Islet of Langerhans (tissue), 1 donor: Measurements from ENCODE around the gene LBHD2.
"Not testable (repeated sequence)": the region's sequence is repeated elsewhere in the genome, so short reads cannot be mapped to it uniquely, and the experiment has no call there.

ENCODE experiments used
- FAIRE-seq: peaks from one replicate; lab custom pipeline; 2011; peaks lifted over from hg19 to GRCh38; lab: Jason Lieb, UNC

The LBHD2 gene

DNA sequence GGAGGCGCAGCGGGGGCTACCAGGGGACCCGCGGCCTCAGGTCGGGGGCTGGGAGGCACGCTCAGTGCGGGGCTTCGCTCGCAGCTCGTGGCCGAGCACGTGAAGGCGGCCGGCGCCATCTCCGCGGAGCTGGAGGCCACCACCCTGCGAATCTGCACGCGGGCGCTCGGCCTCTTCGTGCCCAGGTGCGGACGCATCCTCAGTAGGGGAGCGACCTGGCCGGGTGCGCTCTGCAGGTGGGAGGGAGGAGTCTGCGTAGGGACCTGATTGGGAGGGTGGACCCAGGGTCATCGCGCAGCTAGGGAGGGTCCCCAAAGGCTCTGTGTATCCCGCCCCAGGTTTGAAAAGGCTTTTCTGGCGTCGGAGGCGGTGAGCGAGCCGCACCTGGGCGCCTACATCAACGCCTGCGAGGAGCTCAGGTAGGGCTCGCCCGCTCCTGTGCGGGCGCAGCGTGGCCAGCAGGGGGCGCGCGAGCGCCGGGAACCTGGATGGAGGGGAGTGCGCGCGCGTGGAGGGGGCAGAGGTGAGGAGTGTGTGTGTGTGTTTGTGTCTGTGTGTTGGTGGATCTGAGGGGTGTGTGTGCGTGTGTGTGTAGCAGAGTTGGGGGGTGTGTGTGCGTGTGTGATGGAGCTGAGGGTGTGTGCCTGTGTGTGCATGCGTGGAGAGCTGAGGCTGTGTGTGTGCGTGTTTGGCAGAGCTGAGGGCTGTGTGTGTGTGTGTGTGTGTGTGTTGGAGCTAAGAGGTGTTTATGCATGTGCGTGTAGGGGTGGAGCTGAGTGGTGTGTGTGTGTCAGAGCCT lies 20.8 kb downstream of the LBHD2 start:
- no peak for FAIRE-seq

DNA sequence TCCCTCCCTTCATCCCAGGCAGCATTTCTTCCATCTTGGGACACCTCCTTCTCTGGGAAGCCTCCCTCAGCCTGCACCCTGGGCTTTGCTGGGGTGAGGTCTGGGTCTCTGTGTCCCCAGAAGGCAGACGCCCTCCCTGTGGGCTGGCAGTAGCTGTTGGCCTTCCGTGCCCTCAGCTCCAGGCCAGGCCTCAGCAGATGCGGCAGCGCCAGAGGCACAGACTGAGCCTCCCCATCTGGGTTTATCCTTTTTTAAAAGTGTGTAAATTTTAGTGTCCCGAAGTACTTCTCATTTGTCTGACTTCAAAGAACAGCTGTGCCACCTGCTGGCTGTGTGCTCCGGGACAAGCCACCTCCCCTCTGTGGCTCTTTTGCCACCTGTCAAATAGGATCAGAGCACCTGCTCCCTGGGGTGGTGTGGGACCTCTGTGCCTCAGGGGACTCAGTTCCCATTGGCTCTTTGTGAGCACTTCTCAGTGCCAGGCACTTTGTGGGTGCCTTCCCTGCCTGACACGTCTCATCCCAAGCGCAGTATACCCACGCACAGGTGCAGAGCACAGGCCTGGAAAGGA lies 21.7 kb downstream of the LBHD2 start:
- no peak for FAIRE-seq

DNA sequence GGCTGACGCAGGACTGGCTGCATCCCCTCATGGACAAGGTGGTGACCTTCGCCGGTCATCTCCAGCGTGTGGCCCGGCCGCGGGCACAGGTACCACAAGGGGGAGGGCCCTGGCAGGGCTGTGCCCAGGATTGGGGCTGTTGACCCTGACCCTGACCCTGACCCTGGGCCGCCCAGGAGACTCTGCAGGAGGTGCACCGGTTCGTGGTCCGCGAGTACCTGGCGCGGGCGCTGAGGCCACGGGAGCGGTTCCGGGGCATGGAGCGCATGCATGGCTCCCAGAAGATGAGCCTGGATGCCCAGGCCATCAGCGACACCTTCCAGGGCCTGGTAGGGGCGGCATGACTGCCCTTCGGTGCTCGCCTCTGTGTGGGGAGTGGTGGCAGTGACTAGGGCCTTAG lies 23.4 kb downstream of the LBHD2 start:
- FAIRE-seq, result no peak

DNA sequence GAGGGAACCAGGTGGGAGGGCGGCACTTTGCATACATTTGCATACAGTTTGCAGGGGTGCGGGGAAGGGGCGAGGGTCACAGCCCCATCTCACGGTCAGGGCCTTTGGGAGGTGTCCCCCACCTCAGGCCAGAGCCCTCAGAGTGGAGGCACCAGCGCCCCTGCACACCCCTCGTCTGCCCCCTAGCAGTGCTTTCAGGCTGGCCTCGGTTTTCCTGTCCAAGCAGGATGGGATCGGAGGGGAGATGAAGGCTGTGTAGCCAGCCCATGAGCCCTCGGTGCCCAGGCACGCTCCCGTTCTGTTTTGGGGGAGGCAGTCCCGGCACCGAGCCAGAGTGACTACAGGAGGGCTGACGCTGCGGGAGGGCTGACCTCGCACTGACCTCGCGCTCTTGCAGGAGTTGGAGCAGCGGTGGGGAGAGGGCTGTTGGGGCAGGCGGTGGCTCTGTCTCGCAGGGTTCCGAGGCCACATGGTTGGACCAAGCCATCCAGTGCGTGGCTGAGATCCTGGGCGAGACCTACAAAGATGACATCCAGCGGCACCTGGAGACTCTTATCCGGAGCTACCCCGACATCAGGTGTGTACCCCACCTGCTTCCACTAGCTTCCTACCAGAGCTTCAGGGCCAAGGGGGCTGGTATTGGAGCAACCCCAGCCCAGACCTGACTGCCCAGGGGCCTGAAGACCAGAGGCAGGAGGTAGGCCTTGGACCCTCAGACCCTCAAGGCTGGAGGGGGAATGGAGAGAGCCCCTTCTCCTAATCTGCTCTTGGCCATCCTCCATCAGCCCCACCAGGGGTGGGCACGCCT lies 24.1 kb downstream of the LBHD2 start:
- no peak for FAIRE-seq

DNA sequence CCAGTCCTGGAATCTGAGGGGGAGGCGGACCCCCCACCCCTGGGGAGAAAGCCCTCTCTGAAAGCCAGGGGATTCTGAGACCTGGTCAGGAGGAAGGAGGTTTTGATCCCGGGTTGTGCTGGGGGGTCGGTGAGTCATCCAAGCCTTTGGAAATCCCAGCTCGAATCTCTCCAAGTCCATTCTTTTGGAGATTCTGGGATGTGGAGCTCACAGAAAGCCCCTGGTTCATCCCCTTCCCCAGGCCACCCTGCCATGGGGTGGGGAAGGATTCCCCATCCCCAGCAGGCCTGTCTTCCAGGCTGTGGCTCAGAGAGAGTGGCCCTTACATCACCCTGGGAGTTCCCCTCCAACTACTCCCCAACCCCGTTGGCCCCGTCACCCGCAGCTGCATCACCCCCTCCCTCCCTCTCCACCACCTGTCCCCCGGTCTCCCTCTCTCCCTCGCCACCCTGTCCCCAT lies 24.8 kb downstream of the LBHD2 start:
- FAIRE-seq, result no peak

DNA sequence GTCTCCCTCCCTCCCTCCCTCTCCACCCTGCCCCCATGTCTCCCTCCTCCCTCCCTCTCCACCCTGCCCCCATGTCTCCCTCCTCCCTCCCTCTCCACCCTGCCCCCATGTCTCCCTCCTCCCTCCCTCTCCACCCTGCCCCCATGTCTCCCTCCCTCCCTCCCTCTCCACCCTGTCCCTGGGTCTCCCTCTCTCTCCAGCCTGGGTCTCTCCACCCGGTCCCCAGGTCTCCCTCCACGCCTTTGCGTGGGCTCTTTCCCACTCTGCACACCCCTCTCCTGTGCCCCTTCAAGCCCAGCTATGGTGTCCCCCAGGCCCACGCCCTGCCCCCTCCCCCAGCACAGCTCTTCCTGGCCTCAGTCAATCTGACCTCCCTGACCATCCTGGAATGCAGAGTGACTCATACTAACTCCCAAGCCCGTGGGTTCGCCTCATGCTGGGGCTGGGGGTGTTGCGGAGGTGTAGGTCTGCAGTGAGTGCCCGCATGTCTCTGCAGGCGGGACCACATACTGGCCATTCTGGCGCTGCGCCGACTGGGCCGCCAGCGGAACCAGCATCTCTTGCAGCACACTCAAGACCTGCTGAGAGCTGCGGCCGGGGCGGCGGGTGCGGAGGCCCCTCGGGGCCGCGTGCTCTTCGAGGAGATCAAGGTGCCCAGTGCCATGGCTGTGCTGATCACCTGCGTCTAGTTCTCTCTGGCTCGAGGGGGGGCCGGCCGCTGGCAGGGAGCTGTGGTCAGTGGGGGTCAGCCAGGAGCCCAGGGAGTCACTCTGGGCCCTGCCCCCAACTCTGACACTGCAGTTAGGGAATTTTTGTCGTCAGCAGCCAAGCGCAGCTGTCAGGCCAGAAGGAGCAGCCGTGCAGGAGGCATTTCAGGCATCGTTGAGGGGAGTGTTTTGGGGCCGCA lies 25.8 kb downstream of the LBHD2 start:
- FAIRE-seq, result no peak

DNA sequence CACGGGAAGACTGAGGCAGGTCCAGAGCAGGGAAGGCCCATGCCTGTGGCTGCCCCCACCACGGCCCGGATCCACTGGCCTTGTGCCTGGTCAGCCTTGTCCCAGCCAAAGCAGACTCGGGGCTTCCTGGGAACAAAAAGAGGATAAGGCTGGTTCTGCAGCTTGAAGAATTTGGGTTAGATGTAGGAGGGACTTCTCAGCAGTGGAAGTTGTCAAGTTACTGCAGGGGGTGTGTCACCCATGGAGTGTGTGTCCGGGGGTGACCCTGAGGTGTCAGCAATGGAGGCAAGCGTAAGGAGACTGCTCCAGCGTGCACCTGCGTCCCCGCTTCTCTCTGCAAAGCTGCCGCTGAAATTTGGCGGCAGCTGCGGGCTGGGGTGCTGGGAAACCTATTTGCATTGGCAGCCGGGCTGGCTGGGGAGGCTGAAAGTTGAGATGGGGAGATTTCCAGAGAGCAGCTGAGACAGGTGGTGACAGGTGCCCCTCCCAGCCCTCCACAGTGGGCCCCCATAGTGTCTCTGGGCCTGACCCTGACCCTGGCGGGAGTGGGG lies 26.7 kb downstream of the LBHD2 start:
- no peak for FAIRE-seq

DNA sequence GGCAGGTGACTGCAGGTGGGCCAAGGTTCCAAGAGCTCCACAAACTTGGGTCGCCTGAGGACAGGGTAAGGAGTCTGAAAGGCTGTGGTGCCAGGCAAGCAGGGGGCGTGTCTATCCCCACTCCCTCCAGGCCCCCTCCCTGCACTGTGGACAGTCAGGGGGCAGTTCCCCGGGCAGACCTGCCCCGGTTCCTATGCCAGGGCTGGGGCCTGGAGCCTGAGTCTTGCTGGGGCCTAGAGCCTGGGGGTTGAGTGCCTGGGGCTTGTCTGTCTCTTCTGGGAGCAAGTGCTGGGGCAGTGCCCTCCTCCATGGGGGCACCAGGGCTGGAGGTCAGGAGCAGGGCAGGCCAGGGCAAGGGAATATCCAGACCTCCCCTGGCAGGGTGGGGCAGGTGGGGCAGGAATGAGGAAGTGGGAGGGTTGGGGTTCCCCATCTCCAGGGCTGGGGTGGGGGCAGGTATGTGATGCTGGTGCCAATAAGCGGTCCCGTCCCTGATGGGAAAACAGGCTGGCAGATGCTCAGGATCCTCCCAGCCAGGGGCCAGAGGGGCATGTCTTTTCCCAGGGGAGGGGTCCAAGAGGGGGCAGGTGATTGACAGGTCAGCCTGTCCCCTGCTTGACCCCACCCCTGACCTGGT lies 27.3 kb downstream of the LBHD2 start:
- no peak for FAIRE-seq

DNA sequence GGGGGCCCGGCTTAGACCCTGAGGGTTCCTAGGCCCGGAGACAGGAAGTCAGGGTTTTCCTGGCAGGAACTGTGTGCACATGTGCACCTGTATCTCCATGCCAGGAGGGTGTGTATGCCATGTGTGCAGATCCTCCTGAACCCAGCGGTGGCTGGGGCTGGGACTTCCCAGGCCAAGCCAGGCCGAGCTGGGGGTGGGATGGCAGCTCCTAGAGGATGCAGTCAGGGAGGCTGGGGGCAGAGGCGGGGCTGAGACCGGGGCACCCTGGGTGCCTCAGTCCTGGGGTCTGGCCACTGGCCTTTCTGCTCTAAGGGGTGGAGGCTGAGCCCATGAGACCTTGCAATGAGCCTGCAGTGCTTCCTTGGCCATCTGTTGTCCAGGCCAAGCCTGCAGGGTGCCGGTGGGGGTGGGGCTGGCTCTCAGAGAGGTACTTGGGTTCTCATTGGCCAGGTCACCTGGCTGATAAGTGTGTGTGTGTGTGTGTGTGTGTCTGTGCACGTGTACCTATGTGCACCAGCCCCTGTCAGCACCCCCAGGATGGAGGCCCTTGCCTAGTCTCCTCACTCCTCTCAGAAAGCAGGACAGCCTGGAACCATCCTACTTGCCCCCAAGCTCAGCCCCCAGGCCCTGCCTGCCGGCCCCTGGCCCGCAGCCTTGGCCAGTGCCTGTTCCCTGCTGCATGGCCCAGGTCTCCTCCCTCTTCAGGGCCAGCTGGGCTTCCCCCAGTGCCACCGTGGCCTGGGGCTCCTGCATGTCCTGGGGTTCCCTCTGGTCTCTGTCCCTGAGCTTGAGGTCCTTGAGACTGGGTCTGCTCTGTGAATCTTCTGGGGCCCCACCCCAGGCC lies 28.6 kb downstream of the LBHD2 start:
- no peak for FAIRE-seq

DNA sequence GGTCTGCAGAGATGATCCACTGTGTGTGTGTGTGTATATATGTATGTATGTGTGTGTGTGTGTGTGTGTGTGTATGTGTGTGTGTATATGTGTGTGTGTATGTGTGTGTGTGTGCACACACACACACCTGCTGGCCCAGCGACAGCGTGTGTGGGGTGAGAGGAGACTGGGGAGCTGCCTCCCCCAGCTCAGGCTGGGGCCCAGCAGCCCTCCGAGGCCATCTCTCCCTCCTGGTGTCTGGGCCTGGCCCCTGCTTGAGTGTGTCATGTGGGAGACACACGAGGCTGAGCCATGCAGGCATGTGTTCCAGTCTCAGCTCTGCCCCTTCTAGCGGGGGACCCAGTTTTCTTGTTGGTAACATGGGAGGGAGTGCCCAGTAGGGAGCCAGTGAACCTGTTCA lies 29.3 kb downstream of the LBHD2 start:
- FAIRE-seq, result no peak

DNA sequence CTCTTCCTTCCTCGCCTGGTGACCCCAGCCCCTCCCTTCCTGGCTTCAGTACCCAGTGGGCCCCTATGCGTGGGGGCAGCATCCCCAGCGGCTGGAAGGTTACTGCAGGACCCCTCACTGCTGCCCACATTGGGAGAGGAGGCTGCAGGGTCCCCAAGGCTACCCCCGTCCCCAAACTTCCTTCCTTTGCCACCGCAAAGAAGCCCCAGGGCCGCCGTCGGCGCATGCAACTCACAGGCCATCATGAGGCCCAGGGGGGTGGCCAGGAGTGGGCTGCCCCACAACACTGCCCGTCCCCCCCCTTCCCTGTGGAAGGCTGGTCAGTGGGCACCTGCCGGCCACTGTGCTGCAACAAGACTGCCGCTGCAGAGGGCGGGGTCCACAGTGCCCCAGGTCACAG lies 29.8 kb downstream of the LBHD2 start:
- no peak for FAIRE-seq

DNA sequence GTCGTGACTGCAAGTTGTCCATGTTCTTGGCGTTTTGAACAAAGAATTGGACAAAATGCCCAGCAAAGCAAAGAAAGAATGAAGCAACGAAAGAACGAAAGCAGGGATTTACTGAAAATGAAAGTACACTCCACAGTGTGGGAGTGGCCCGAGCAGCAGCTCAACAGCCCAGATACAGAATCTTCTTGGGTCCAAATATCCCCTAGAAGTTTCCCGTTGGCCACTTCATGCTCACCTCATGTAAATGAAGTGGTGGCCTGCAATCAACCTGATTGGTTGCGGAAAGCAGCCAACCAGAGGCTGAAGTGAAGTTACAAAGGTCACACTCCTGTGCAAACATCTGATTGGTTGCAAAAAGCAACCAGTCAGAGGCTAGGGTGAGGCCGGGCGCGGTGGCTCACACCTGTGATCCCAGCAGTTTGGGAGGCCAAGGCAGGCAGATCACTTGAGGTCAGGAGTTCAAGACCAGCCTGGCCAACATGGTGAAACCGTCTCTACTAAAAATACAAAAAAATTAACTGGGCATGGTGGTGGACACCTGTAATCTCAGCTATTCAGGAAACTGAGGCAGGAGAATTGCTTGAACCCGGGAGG lies 31.2 kb downstream of the LBHD2 start:
- not testable (repeated sequence) for FAIRE-seq

DNA sequence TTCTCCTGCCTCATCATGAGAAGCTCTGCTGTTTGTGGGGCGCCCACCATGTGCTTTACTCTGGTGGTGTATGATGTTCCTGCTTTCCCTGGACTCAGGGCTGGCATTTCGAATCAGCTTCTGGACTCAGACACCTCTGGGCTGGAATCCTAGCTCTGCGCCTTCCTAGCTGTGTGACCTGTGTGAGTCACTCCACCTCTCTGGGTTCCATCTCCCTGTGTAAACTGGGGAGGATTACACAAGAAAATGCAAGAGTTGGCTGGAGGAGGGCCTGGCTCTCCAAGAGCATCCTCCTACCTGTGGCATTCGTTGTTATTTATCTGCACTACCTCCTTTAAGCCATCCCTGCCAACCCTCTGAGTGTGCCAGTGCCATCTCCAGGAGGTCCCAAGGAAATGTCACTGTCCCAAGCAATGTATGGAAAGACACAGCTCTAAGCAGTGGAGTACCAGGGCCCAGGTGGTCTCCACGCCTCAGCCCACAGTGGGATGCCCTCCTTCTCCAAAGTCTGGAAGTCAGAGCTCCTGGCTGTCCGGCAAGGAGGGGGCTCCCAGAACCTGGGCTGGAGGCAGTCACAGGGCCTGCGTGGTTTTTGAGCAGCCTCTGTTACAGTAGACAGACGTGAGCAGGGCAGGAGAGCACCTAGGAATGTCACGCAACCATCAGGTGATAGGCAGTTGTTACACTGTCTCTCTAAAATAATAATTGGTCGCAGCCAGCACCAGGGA lies 32.0 kb downstream of the LBHD2 start:
- no peak for FAIRE-seq

DNA sequence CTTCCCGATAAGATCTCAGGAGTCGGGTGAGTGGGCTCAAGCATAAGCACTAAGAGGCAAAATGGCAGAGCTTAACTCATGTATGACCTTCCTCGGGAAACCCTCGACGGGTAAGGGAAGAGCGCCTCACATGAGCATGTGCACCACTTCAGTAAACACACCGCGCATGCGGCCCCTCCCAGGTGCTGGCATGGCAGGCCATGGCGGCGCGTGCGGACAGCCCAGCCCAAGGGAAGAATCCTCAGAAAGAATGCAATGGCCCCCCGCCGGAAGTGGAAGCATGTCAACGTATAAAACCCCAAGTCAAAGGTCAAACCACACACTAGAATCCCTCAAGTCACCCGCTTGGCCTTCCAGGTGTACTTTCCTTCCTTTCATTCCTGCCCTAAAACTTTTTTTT lies 32.6 kb downstream of the LBHD2 start:
- FAIRE-seq, result no peak

DNA sequence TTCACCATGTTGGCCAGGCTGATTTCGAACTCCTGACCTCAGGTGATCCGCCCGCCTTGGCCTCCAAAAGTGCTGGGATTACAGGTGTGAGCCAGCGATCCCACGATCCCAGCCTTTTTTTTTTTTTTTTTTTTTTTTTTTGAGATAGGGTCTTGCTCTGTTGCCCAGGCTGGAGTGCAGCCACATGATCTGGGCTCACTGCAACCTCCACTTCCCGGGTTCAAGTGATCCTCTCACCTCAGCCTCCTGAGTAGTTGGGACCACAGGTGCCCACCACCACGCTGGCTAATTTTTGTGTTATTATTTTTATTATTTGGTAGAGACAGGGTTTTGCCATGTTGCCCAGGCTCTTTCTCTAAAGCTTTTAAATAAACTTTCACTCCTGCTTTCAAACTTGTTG lies 33.5 kb downstream of the LBHD2 start:
- not testable (repeated sequence) for FAIRE-seq

DNA sequence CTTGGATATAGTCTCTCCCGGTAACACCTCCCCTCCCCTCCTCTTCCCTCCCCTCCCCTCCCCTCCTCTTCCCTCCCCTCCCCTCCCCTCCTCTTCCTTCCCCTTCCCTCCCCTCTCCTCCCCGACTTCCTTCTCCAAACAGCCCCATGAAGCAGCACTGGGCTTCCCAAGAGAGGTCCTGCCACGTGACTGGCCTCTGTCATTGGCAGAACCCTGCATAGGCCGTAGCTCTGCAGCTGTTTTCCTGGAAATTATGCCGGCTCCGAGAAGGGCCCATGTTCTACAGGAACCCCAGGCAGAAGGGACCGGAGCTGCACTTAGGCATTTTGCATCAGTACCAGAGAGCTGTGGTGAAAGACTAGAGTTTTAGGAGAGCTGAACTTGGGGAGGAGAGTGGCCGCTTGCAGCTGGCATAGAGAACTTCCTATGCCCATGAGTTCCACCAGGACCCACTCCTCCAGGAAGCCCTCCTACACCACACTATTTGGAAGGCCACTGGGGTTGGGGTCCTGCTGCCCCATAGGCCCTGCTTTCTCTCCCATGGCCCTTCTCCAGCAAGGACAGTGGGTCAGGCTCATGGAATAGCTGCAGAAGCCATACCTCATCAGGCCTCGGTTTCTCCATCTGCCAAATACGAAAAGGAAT lies 34.1 kb downstream of the LBHD2 start:
- FAIRE-seq, result no peak

DNA sequence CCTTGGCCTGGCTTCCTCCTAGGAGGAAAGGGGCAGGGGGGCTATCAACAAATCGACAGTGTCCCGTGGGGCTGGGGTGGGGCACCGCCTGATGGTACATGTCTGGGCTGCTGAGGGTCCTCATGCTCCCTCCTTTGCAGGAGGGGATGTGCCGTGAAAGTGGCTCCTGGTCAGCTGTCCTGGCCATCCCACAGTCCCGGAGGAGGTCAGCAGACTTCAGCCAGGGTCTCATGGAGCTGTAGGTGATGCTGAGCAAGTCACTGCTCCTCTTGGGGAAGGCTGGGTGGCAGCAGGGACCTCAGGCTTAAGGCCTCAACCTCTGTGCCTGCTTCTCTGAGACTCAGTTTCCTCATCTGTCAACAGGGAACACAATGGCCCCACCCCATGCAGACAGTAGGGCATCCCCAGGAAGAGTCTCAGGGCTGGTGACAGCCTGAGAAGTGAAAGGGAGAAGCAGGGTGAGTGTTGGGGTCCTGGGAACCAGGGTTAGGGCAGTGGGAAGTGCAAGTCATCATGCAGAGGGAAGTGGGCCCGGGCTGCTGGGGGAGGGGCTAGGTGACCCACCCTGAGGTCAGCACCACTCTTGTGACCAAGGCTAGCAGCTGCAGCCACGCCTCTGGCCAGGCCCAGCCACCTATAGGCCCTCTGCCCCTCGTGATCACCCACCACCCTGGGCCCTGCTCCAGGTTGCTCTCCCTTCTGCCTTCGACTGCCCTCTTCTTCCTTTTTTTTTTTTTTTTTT lies 34.8 kb downstream of the LBHD2 start:
- FAIRE-seq, result no peak

DNA sequence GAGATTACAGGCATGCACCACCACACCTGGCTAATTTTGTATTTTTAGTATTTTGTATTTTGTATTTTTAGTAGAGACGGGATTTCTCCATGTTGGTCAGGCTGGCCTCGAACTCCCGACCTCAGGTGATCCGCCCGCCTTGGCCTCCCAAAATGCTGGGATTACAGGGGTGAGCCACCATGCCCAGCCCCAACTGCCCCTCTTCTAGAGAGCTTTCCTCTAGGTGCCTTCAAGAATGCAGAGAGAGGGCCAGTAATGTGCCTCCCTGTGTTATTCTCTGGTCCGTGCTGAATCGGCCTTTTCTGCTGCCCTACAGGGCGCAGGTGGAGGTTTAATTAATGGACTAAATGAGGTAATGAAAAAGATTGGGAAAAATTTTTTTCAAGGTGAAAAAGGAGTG lies 35.5 kb downstream of the LBHD2 start:
- not testable (repeated sequence) for FAIRE-seq
